ENCODE measurements around the gene WASF1.

Gene WASF1

GRCh38 chr6:110179406-110180227 is at the start of gene WASF1:
Gene WASF1, minus strand, starts transcription at chr6:110179670. Its CDS starts 52,069 bp downstream, at chr6:110127601.
- no peak for TF ChIP-seq CTCF (IDR thresholded peaks at IDR 0.05; ENCODE audit: control insufficient read depth, insufficient read depth, low read depth, low read length, missing control alignments)
- peak within 1 kb of the TSS; percentile 88 for H3K4me3 ChIP-seq (ENCODE audit: control insufficient read depth, low read depth, low read length)
- peak; percentile 94 for DNase-seq (ENCODE audit: low read depth)

DNA sequence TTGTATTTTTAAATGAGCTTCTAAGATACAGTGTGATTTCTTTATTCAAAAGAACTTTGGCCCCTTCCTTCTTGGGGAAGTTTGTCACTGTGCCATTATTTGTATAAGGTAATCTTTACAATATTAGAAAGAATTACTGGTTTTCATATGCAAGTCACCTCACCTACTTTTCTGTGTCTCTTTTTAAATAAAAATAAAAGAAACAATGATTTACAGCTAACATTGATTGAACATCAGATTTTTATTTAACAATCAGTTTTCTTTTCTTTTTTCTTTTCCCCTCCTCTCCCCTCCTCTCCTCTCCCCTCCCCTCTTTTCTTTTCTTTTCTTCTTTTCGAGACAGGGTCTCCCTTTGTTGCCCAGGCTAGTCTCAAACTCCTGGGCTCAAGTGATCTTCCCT is 46.8 kb upstream of the WASF1 start:
- DNase-seq (ENCODE audit: low read depth), result no peak
- no peak for TF ChIP-seq CTCF (IDR thresholded peaks at IDR 0.05; ENCODE audit: control insufficient read depth, insufficient read depth, low read depth, low read length, missing control alignments)
- no peak overlapping the region for H3K4me3 ChIP-seq (ENCODE audit: control insufficient read depth, low read depth, low read length)

GRCh38 chr6:110221738-110222137 is 42.3 kb upstream of the WASF1 start:
- DNase-seq (ENCODE audit: low read depth), result peak; percentile 32
- no peak for TF ChIP-seq CTCF (IDR thresholded peaks at IDR 0.05; ENCODE audit: control insufficient read depth, insufficient read depth, low read depth, low read length, missing control alignments)
- H3K4me3 ChIP-seq (ENCODE audit: control insufficient read depth, low read depth, low read length), result no peak overlapping the region

DNA sequence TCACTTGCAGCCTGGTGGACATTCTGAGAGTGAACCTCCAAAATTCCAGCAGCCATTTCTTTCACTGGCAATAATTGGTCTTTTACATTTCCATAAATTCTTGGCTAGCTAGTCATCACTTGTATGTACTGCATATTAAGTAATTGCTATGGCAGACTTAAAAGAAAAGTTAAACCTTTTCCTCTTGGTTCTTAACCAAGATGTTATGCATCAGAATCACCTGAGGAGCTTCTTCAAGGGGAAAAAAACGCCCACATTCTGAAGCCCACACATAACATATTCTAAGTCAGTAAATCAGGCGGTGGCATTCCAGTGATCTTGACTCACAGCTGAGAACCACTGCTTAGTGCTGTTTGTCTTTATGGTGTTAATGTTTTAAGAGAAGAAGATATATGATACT is 37.8 kb upstream of the WASF1 start:
- no peak overlapping the region for H3K4me3 ChIP-seq (ENCODE audit: control insufficient read depth, low read depth, low read length)
- no peak for TF ChIP-seq CTCF (IDR thresholded peaks at IDR 0.05; ENCODE audit: control insufficient read depth, insufficient read depth, low read depth, low read length, missing control alignments)
- no peak for DNase-seq (ENCODE audit: low read depth)

GRCh38 chr6:110216140-110216539 is 36.7 kb upstream of the WASF1 start:
- no peak overlapping the region for H3K4me3 ChIP-seq (ENCODE audit: control insufficient read depth, low read depth, low read length)
- no peak for DNase-seq (ENCODE audit: low read depth)
- TF ChIP-seq CTCF (IDR thresholded peaks at IDR 0.05; ENCODE audit: control insufficient read depth, insufficient read depth, low read depth, low read length, missing control alignments), result no peak

- no peak for TF ChIP-seq CTCF (IDR thresholded peaks at IDR 0.05; ENCODE audit: control insufficient read depth, insufficient read depth, low read depth, low read length, missing control alignments)
- H3K4me3 ChIP-seq (ENCODE audit: control insufficient read depth, low read depth, low read length), result no peak overlapping the region
- DNase-seq (ENCODE audit: low read depth), result no peak
Observed at GRCh38 chr6:110214338-110214737, 34.9 kb upstream of the WASF1 start.

Data from AG09309 (cell line).